HG02759 (cell line): ENCODE measurements around the gene XRCC4.
"Not testable (repeated sequence)": the region's sequence is repeated elsewhere in the genome, so short reads cannot be mapped to it uniquely, and the experiment has no call there.

Source experiments
- ATAC-seq: cut with Tn5 transposase; IDR thresholded peaks from one replicate; pipeline ENCODE4 v1.9.1; 2021; ENCODE audit warnings: mild to moderate bottlenecking, moderate library complexity; ENCODE audit not compliant: unreplicated experiment

XRCC4 gene

GRCh38 chr5:83253720-83254119 is 176.4 kb downstream of the XRCC4 start:
- no peak for ATAC-seq

DNA sequence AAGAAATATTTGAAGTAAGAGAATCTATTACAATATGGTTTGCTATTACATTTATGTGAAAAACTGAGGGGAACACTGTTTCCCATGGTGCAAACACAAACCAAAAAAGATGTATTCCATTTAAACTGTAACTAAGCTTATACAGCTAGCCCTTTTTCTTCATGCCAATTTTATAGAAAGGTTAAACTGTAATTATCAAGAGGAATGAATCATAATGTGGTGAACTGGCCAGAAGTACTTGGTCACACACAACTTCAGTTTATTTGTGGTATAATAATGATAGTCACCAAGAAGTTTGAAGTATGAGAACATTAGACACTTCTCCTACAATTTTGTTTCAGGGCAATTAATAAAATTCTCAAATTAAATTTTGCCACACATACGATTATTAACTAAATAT is 177.9 kb downstream of the XRCC4 start:
- ATAC-seq = no peak

DNA sequence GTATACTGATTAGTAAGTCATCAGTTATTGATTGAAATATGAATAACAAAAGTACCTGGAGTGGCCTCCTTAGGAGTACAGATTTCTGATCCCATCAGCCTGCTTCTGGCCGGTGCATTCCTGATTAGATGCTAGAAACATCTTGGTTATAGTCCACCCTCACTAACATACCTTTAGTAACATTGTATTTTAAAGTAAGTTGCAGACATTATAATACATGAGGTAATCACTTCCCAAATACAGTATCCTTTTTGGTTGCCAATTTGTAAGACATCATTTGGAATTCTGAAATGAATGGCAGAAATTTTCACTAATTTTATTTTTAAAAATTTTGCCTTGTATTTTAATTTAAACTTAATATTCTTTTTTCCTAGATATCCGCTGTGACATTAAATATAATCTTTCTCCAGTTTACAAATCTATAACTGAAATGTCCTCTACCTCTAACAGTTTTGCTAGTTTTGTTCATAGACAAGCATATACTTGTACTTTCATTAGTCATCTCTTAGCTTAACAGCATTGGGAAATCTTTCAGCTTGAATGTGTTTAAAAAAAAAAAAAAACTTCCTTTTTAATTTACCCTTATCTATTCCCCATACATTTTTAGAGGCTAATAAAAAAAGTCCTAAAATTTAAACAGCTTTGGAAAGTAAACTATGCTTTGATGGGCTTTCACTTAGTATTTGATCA is 178.9 kb downstream of the XRCC4 start:
- no peak for ATAC-seq

GRCh38 chr5:83257684-83258083 is 180.3 kb downstream of the XRCC4 start:
- ATAC-seq = not testable (repeated sequence)

DNA sequence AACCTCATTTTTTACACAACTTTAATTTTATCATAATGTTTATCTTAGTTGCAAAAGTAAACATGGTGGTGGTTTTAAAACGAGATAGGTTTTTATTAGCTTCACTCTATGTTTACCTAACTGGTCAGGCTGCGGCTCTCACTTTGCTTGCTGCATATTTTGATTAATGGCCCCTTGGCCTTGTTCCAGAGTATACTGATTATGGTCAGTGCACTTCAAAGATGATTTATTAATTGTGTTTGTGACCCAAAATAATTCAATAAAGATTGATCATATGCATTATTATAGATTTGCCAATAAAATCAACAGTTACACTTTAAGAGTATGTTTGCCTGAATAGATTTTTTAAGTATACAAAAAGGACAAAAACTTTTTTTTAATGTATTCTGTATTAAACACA is 188.0 kb downstream of the XRCC4 start:
- no peak for ATAC-seq

DNA sequence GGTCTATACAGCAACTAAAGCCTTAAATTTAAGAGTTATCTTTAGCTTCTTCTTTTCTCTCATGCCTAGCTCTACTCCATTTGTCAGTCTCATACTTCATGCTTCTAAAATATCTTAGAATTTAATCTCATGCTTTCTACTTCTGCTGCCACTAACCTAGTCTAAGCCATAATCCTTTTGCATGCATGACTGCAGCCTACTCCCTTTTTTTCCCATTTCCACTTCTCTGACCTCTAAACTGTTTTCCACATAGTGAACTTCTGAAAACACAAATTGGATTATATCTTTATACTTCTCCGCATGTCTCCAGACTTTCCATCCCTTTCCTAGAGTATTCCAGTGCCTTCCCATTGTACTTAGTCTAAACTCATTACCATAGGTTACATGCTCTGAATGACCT is 193.0 kb downstream of the XRCC4 start:
- ATAC-seq = no peak

DNA sequence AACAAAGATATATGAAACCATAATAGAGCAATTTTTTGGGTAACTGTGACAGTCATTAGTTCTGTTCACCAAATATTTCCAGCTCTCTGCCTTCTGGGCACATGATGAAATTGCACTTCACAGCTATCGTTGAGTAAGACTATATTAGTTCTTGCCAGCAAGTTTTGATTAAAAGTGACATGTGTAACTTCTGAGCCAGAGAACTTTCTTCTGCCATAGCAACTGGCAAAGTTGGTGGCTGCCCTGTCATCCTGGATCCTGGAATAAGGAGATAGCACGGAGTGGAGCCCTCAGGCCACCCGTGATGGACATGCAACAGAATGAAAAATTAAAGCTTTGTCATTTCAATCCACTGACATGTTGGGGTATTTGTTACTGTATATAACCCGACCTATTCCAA is 199.8 kb downstream of the XRCC4 start:
- no peak for ATAC-seq

GRCh38 chr5:83277953-83278352 is 200.6 kb downstream of the XRCC4 start:
- ATAC-seq = peak; percentile 87

- ATAC-seq = no peak
These were observed 203.8 kb downstream of the XRCC4 start for GRCh38 chr5:83281176-83281575.

DNA sequence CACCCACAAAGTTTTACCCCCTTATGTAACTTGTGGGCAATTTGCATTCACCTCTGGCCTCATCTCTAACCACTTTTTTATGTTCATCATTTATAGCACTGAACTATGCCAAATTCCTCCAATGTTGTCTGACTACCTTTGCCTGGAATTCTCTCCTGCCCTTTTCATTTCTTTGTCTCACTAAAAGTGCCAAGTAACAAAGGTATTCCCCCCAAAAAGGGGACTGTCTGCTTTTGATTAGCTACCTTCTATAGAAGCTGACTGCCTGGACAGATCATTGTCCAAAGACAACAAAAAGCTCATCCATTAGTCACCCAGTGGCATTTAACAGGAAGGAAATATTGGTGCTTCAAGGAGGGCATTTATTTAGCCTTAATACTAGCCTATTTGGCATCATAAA is 204.3 kb downstream of the XRCC4 start:
- no peak for ATAC-seq

- no peak for ATAC-seq
These were observed 206.4 kb downstream of the XRCC4 start for GRCh38 chr5:83283761-83284160.

DNA sequence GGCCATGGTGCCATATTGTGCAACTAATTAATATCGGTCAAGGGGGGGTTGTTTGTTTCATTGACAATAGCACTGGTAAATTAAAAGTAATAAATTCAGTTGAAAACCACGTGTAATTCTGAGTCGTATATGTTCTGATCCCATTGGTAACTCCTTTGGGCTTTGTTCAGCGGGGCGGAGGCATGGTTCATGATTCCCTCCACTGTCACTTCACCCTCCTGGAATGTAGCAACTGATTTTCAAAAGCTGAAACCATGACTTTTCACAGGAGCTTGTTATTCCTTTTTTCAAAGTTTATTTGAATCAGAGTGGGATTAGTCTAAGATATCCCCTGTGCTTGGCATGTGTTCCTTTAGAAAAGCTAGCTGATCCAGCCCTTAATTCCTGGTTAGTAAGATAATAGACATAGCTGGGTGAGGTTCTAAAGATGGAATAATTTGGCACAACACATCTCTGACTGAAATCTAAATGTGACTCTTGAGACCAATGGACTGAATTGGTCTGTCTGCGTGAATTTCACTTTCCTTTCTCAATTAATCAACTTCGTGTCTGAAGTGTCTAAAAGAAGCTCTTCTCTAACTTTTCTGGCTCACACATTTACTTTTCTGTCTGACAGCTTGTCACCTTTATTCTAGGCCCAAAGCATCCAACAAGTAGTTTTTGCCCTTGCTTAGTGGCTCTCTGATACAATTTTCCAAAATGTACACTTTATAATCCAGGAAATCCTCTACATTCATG is 208.5 kb downstream of the XRCC4 start:
- ATAC-seq = no peak

- no peak for ATAC-seq
These were observed 216.9 kb downstream of the XRCC4 start for GRCh38 chr5:83294246-83294645.

DNA sequence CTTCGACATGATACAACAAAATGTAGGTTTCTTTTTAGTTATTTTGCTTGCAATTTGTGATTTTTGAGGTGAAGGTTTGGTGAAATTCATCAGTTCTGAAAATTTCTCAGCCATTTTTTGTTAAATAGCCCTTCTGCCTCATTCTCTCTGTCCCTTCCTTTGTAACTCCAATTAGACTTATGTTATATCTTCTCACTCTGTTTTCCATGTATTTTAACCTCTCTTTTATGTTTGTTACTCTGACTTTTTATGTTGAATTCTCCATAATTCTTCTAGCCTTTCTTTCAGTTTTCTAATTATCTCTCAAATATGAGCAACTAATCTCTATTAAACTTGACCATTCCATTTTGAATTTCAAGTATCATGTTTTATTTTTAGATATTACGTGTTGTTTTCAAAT is 222.0 kb downstream of the XRCC4 start:
- no peak for ATAC-seq

GRCh38 chr5:83306572-83307241 is 229.4 kb downstream of the XRCC4 start:
- peak; percentile 99 for ATAC-seq

- no peak for ATAC-seq
These were observed 235.3 kb downstream of the XRCC4 start for GRCh38 chr5:83312663-83313062.

GRCh38 chr5:83313436-83313835 is 236.1 kb downstream of the XRCC4 start:
- ATAC-seq = no peak

- ATAC-seq = no peak
These were observed 244.2 kb downstream of the XRCC4 start for GRCh38 chr5:83321483-83322055.

GRCh38 chr5:83322273-83322924 is 245.1 kb downstream of the XRCC4 start:
- ATAC-seq = no peak

DNA sequence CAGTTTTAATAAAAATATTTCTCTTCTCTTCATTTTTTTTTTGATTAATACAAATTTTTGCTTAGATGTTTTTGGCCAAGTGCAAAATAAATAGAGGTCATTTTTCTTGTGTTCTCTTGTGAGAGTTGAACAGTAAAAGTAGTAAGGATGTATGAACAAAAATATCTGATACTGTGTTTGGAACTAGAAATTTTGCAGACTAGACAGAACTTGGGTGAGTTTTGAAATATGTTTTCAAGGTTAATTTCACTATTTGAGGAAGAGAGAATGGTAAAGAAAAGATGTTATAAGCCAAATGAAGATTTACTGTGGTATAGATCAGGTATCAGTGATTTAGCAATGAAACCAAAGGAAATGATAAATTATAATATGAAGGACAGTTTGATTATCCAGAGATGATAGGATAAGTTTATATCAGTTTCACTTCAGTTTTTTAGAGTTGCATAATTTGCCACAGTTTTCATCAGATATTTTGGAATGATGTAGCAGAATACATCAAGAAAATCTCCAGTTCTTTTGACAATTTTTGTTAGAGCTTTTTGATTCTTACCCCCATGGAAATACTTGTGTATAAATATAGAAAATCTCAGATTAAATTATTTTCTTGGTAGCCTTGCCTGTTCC is 246.3 kb downstream of the XRCC4 start:
- ATAC-seq = no peak

DNA sequence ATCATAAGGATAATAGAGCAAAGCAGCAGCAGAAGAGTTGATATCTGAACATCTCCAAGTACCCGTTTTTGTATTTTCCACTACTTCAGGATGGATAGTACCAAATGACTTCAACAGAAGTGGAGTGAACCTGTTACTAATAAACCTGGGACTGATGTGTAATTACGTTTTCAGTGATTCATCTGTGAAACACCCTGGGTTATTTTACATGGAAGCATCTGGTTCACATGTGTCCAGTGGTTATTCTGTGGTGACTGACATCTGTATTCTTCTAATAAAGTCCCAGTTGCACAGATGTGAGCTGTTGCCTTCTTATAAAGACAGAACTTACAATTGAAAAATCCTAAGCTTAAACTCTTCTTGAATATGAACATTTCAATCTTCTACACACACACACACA is 254.5 kb downstream of the XRCC4 start:
- ATAC-seq = no peak
